ENCODE data around the gene ABCC2. TPM values are rescaled to one million over a fixed set of nuclear protein-coding genes. Genes with fewer than 3 reads are reported as not detected.

The ABCC2 gene
- total and polyA plus RNA-seq, 9 of the 15 experiments (the other 6 are each of a cell fraction or from before 2014, with no cell fraction given), result 0.03 to 0.18 (median 0.10) TPM; not detected in 1

- ATAC-seq, result no peak
- no peaks in the 10 kb centered on the region for H3K9me3 ChIP-seq (replicated peaks; ENCODE audit: control insufficient read depth, insufficient read depth, low read depth, low read length)
- H3K4me1 ChIP-seq (replicated peaks in 1 of 2; ENCODE audit: control insufficient read depth in 2 of 2, insufficient read depth in 2 of 2, low read length in 2 of 2), result peaks cover 0 to 4% of the 10 kb centered on the region in 2 experiments; a peak in 3 of 5 replicates
- H3K27ac ChIP-seq (ENCODE audit: extremely low read depth, low read depth, low read length), result no peak overlapping the region
- no peak for DNase-seq (ENCODE audit: extremely low read depth in 1 of 4, low spot score in 3 of 4)
- TF ChIP-seq, protein P1, sequence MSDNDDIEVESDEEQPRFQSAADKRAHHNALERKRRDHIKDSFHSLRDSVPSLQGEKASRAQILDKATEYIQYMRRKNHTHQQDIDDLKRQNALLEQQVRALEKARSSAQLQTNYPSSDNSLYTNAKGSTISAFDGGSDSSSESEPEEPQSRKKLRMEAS (CRISPR knock-in tag; IDR thresholded peaks at IDR 0.05), result no peak
- TF ChIP-seq KLF16 (IDR thresholded peaks at IDR 0.05) (no peak), GTF2A2 (tag; IDR thresholded peaks at IDR 0.05) (no peak), HLTF (IDR thresholded peaks at IDR 0.05) (no peak), ZNF717 (CRISPR knock-in tag; IDR thresholded peaks at IDR 0.05) (no peak), SAP30 (IDR thresholded peaks at IDR 0.05; ENCODE audit: borderline replicate concordance, insufficient read depth, low read depth, low read length, poor library complexity, severe bottlenecking) (no peak), USF1 (CRISPR knock-in tag; IDR thresholded peaks at IDR 0.05) (no peak), TAF1 (IDR thresholded peaks at IDR 0.05; ENCODE audit: control insufficient read depth, extremely low read depth, insufficient read depth, low read length, severe bottlenecking) (no peak), PBX2 (CRISPR knock-in tag; IDR thresholded peaks at IDR 0.05; ENCODE audit: low read depth) (no peak), PBX2 (tag; conservative IDR thresholded peaks at IDR 0.05; ENCODE audit: low read depth) (no peak), HNRNPUL1 (IDR thresholded peaks at IDR 0.05; ENCODE audit: low read length) (no peak), PTRF (tag; IDR thresholded peaks at IDR 0.05) (no peak)
- ChIA-PET POLR2A (no interaction called here), CTCF (ENCODE audit: low intra/inter-chr PET ratio) (no interaction called here)
- 81% methylated on average over 2 of the region's 5 CpGs for WGBS (ENCODE audit: insufficient coverage, low coverage, missing lambda C conversion rate)
- no peaks in the 10 kb centered on the region for H4K20me1 ChIP-seq (replicated peaks; ENCODE audit: control insufficient read depth, insufficient read depth, low read length)
- intact Hi-C loops (cut with micrococcal nuclease) (no loop called here), in situ Hi-C loops (cut with MboI) (no loop called here)
- no peak overlapping the region for H3K9ac ChIP-seq (ENCODE audit: insufficient read depth in 1 of 2, low read depth in 2 of 2, low read length in 2 of 2)
- no peaks in the 10 kb centered on the region for H3K9me1 ChIP-seq (ENCODE audit: control insufficient read depth, insufficient read depth, low read length)
- H3K36me3 ChIP-seq (ENCODE audit: control insufficient read depth, insufficient read depth, low read length), result 0 out of 3 replicates have a peak, but pooled peaks cover 4% of the 10 kb centered on the region
- FAIRE-seq, result no peak
- H3K4me2 ChIP-seq (ENCODE audit: insufficient read depth, low read length), result no peak overlapping the region
- no peaks in the 10 kb centered on the region for H3K79me2 ChIP-seq (ENCODE audit: control insufficient read depth, insufficient read depth, low read length)
- BruUV-seq (replicated peaks), result no TSS peak
- no peaks in the 10 kb centered on the region for H3K27me3 ChIP-seq (ENCODE audit: control insufficient read depth in 2 of 2, insufficient read depth in 2 of 2, low read length in 2 of 2)
- H2AFZ ChIP-seq (ENCODE audit: low read depth, low read length), result no peak overlapping the region
- no peak overlapping the region for H3K4me3 ChIP-seq
Observed at GRCh38 chr10:99873846-99874245, 91.4 kb downstream of the ABCC2 start.
